ENCODE results near the gene FBXO24.
A peak's percentile ranks its signal among the peaks of the same experiment; 100 is the strongest.

GRCh38 chr7:100632951-100633717, 47.0 kb downstream of the FBXO24 start:
- TF ChIP-seq CTCF (IDR thresholded peaks at IDR 0.05; ENCODE audit: insufficient read depth, low read depth, low read length) (no peak), EZH2 (IDR thresholded peaks at IDR 0.05; ENCODE audit: insufficient read depth, low read length) (peak; percentile 93)
